Omental fat pad (tissue), 4 donors: ENCODE data around the gene DDX11. TPM values are rescaled to one million over a fixed set of nuclear protein-coding genes. Genes with fewer than 3 reads are reported as not detected.

Experiments used
- small RNA-seq: library from RNA; depleted of rRNA; stranded (forward); fragments of <200 nt; gene quantifications from one replicate; pipeline ENCODE3, GENCODE V24; 2016
- total RNA-seq, 4 donors: library from RNA; depleted of rRNA; stranded (reverse); fragments of >200 nt; gene quantifications; one replicate each; pipeline ENCODE4 v1.1.0, GENCODE V29; 2016

Gene DDX11
- total RNA-seq, 4 donors from 2014 or later = 2.8 to 49.2 (median 19.6) TPM

Small RNA genes lying within 50 kb of the gene (small RNA-seq; reads per million reads assigned to genes)
- not detected for gene RF00072

Other genes starting within 250 kb of the DDX11 start
- gene TSPAN11, start 147.1 kb upstream of the DDX11 start, total RNA-seq = 1 to 10 TPM in 2 of 4 donors, under 1 TPM in 2; 0.12 to 1.4 (median 1.2) TPM